Osteoblast (primary cell): ENCODE measurements around the gene MGST2. TPM values are rescaled to one million over a fixed set of nuclear protein-coding genes. Genes with fewer than 3 reads are reported as not detected.

Experiments used
- DNase-seq: peaks from one replicate; pipeline ENCODE4 v3.0.0; 2011; ENCODE audit warnings: low spot score, mixed read lengths; ENCODE audit not compliant: insufficient read length; ENCODE audit errors: missing footprints
- H2AFZ ChIP-seq: 2 replicates; pipeline ENCODE4 v1.6.0; 2011; ENCODE audit warnings: mild to moderate bottlenecking, low read length
- H3K27ac ChIP-seq: 2 replicates; pipeline ENCODE4 v1.5.1; 2011; ENCODE audit warnings: mild to moderate bottlenecking, low read depth, low read length, moderate library complexity
- H3K27me3 ChIP-seq: 2 replicates; pipeline ENCODE4 v1.6.0; 2012; ENCODE audit warnings: mild to moderate bottlenecking, control low read depth, inconsistent platforms, low read length, moderate library complexity; ENCODE audit not compliant: insufficient read depth
- H3K36me3 ChIP-seq: 2 replicates; pipeline ENCODE4 v1.5.1; 2011; ENCODE audit warnings: mild to moderate bottlenecking, low read length, control low read depth, moderate library complexity; ENCODE audit not compliant: insufficient read depth
- H3K4me1 ChIP-seq: 2 replicates; pipeline ENCODE4 v1.5.1; 2011; ENCODE audit warnings: mild to moderate bottlenecking, low read length, control low read depth, moderate library complexity; ENCODE audit not compliant: insufficient read depth
- H3K4me2 ChIP-seq: 2 replicates; pipeline ENCODE4 v1.6.0; 2011; ENCODE audit warnings: mild to moderate bottlenecking, low read length; ENCODE audit not compliant: insufficient read depth
- H3K4me3 ChIP-seq: fragments of 200-600 bp; sonication (generic); 3 replicates; pipeline ENCODE4 v1.5.1; 2012; ENCODE audit warnings: mild to moderate bottlenecking, low read length, inconsistent platforms; ENCODE audit not compliant: insufficient read depth
- H3K79me2 ChIP-seq: 2 replicates; pipeline ENCODE4 v1.6.0; 2012; ENCODE audit warnings: mild to moderate bottlenecking, low read length, control low read depth, inconsistent platforms; ENCODE audit not compliant: insufficient read depth
- H3K9me3 ChIP-seq: 2 replicates; pipeline ENCODE4 v1.5.1; 2011; ENCODE audit warnings: low read depth, low read length, control low read depth
- H4K20me1 ChIP-seq: 2 replicates; pipeline ENCODE4 v1.6.0; 2012; ENCODE audit warnings: mild to moderate bottlenecking, low read length, control low read depth; ENCODE audit not compliant: insufficient read depth
- total RNA-seq: library from RNA; depleted of rRNA; stranded (reverse); fragments of >200 nt; gene quantifications from 2 replicates; pipeline ENCODE4 v1.2.3, GENCODE V29; 2012
- TF ChIP-seq, protein P1 (sequence below): IDR thresholded peaks from 2 replicates; pipeline ENCODE4 v1.5.1; 2011; ENCODE audit warnings: mild to moderate bottlenecking, low read depth, low read length, moderate library complexity; ENCODE audit errors: extremely low read depth

Gene MGST2
- total RNA-seq, 1 donor = 6.2 TPM

DNA sequence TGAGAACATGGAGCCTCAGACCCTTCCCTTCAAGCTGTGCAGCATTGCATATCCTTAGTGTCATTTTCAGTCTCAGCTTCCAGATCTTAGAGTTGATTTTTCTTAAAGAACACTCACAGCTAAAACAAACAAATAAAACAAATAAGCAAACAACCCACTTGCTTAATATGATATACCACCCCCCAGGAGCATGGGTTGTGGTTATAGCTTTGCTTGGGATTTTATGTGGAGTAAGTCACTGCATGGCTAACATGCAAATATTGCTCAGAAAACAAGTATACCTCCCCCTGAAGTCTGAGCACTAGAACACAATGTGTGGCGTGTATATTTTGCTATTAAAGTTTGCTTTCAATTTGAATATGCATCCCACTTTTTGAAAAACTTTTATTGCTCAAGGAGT, 78.6 kb downstream of the MGST2 start:
- H3K36me3 ChIP-seq = no peaks in the 10 kb centered on the region
- TF ChIP-seq, protein P1, sequence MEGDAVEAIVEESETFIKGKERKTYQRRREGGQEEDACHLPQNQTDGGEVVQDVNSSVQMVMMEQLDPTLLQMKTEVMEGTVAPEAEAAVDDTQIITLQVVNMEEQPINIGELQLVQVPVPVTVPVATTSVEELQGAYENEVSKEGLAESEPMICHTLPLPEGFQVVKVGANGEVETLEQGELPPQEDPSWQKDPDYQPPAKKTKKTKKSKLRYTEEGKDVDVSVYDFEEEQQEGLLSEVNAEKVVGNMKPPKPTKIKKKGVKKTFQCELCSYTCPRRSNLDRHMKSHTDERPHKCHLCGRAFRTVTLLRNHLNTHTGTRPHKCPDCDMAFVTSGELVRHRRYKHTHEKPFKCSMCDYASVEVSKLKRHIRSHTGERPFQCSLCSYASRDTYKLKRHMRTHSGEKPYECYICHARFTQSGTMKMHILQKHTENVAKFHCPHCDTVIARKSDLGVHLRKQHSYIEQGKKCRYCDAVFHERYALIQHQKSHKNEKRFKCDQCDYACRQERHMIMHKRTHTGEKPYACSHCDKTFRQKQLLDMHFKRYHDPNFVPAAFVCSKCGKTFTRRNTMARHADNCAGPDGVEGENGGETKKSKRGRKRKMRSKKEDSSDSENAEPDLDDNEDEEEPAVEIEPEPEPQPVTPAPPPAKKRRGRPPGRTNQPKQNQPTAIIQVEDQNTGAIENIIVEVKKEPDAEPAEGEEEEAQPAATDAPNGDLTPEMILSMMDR = no peak
- H4K20me1 ChIP-seq = no peaks in the 10 kb centered on the region
- H3K4me1 ChIP-seq = peaks cover 2% of the 10 kb centered on the region
- no peak for DNase-seq
- H3K27me3 ChIP-seq = peaks cover 18% of the 10 kb centered on the region
- H3K4me3 ChIP-seq = no peak overlapping the region
- H3K79me2 ChIP-seq = no peaks in the 10 kb centered on the region
- no peak overlapping the region for H2AFZ ChIP-seq
- no peaks in the 10 kb centered on the region for H3K9me3 ChIP-seq
- H3K27ac ChIP-seq = no peak overlapping the region
- H3K4me2 ChIP-seq = no peak overlapping the region

DNA sequence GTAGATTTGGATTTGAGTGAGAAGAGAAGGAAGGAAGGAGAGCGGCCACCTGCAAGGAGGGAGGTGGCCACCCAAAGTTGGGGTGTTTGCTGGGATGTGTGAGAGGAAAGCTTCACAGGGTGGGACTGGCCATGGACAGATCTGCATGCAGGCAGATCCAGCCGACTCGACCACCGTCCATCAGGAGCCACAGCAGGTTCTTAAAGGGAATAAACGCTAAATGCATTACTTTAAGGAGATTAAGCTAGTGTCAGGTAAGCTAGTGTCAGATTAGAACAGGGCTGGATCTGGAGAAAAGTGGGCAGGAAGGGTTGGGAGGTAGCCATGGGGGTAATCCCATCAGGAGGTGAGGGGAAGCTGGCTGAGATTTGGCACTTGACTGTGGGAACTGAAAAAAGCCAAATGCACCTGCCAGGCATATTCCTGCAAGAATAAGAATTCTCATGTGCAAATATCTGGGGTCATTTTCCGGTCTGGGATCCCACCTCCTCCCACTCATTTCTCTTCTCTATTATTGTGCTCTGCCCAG, 79.6 kb downstream of the MGST2 start:
- TF ChIP-seq, protein P1 = no peak
- H2AFZ ChIP-seq = no peak overlapping the region
- H3K36me3 ChIP-seq = no peaks in the 10 kb centered on the region
- no peaks in the 10 kb centered on the region for H3K9me3 ChIP-seq
- H3K4me3 ChIP-seq = no peak overlapping the region
- no peaks in the 10 kb centered on the region for H3K79me2 ChIP-seq
- H3K4me1 ChIP-seq = peaks cover 4% of the 10 kb centered on the region
- no peak for DNase-seq
- peaks cover 18% of the 10 kb centered on the region for H3K27me3 ChIP-seq
- H3K4me2 ChIP-seq = no peak overlapping the region
- H4K20me1 ChIP-seq = no peaks in the 10 kb centered on the region
- H3K27ac ChIP-seq = no peak overlapping the region

DNA sequence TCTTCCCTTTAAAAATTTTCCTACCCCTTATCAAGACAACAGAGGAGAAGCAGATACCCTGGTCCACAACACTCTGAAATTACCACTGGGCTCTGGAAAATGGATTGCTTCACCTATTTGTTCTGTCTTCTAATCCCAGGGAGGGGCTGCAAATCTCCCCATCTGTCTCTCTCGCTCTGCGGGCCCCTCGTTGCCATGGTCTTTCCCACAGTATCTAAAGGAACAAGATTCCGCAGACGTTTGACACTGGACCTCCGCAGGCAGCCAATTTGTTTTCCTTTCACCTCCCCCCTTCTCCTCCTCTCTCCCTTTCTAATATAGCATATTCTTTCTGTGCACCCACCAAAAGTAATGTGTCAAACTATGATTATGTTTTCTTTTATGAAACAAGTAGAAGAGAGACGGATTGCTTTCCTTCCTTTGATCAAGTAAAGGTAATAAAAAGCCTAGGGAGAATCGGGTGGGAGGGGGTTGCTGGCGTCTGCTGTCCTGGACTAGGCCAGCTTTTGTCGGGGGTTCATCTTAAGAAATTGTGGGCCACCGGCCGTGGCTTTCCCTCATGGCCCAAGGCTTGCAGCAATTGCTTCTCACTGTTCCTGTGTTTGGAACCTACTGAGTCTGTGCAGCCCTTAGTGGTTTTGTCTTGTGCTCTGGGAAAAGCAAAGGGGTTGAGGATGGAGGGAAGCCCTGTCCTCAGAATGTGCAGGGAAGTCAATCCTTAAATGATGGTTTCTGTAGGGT, 81.0 kb downstream of the MGST2 start:
- no peak for DNase-seq
- Histone ChIP-seq H3K4me3 (no peak overlapping the region), H3K9me3 (no peaks in the 10 kb centered on the region), H3K4me2 (no peak overlapping the region), H2AFZ (no peak overlapping the region), H3K4me1 (peaks cover 2% of the 10 kb centered on the region), H3K27ac (no peak overlapping the region), H3K27me3 (peaks cover 18% of the 10 kb centered on the region), H3K36me3 (no peaks in the 10 kb centered on the region), H3K79me2 (no peaks in the 10 kb centered on the region), H4K20me1 (no peaks in the 10 kb centered on the region)
- TF ChIP-seq, protein P1 = no peak

DNA sequence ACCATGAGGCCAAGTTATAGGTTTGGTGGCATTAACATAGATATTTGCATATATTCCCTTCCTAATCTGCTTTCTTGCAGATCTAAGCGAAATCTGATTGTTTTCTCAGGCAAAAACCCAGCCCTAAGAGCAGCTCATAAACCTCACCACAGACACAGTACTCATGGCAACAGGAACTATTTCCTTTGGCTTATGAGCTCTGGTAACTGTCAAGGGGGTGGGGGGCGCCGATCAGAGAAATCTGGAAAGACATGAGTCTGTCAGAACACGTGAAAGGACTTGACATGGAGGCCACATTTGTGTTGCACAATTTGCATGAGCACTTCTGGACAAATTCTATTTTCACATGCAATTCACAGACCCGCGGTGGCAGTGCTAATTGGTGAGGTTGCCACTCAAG, 83.7 kb downstream of the MGST2 start:
- Histone ChIP-seq H3K79me2 (no peaks in the 10 kb centered on the region), H4K20me1 (no peaks in the 10 kb centered on the region), H3K4me3 (no peak overlapping the region), H3K9me3 (no peaks in the 10 kb centered on the region), H3K27ac (no peak overlapping the region), H3K36me3 (no peaks in the 10 kb centered on the region), H3K4me2 (no peak overlapping the region), H2AFZ (no peak overlapping the region), H3K4me1 (peaks cover 2% of the 10 kb centered on the region), H3K27me3 (peaks cover 14% of the 10 kb centered on the region)
- TF ChIP-seq, protein P1 = no peak
- DNase-seq = no peak
